DOHH2 (cell line): ENCODE data around the gene ABCF1.

Source experiments
- H3F3A ChIP-seq: fragments of 200-600 bp; sonication (generic), shearing (Covaris generic); 2 replicates; pipeline ENCODE4 v1.6.0; 2016; ENCODE audit warnings: antibody characterized with exemption, mild to moderate bottlenecking; ENCODE audit not compliant: control insufficient read depth, insufficient read depth
- H3K27ac ChIP-seq: fragments of 200-600 bp; sonication (generic); 2 replicates; pipeline ENCODE4 v1.5.1; 2014; ENCODE audit warnings: low read depth, mild to moderate bottlenecking, low read length, moderate library complexity
- H3K27me3 ChIP-seq: fragments of 200-600 bp; sonication (generic); 2 replicates; pipeline ENCODE4 v1.6.1; 2014; ENCODE audit warnings: mild to moderate bottlenecking, low read length, mixed read lengths; ENCODE audit not compliant: control insufficient read depth
- H3K36me3 ChIP-seq: fragments of 200-600 bp; sonication (generic); 2 replicates; pipeline ENCODE4 v1.6.1; 2014; ENCODE audit warnings: mild to moderate bottlenecking, low read length, moderate library complexity, mixed read lengths; ENCODE audit not compliant: control insufficient read depth
- H3K4me1 ChIP-seq: fragments of 200-600 bp; sonication (generic); 2 replicates; pipeline ENCODE4 v1.6.1; 2014; ENCODE audit warnings: mild to moderate bottlenecking, low read length, mixed read lengths; ENCODE audit not compliant: control insufficient read depth
- H3K4me2 ChIP-seq: fragments of 200-600 bp; sonication (generic); 2 replicates; pipeline ENCODE4 v1.6.0; 2014; ENCODE audit warnings: mild to moderate bottlenecking, low read length, moderate library complexity
- H3K4me3 ChIP-seq: fragments of 200-600 bp; sonication (generic); 2 replicates; pipeline ENCODE4 v1.5.1; 2014; ENCODE audit warnings: mild to moderate bottlenecking, low read length, mixed read lengths
- H3K79me2 ChIP-seq: fragments of 200-600 bp; sonication (generic); 2 replicates; pipeline ENCODE4 v1.6.1; 2014; ENCODE audit warnings: mild to moderate bottlenecking, low read length, mixed read lengths; ENCODE audit not compliant: control insufficient read depth
- H3K9me2 ChIP-seq: fragments of 200-600 bp; sonication (generic); replicated peaks from 2 replicates; pipeline ENCODE4 v1.6.1; 2014; ENCODE audit warnings: mild to moderate bottlenecking, low read length, mixed read lengths; ENCODE audit not compliant: control insufficient read depth
- H3K9me3 ChIP-seq: fragments of 200-600 bp; sonication (generic); 2 replicates; pipeline ENCODE4 v1.6.1; 2014; ENCODE audit warnings: antibody characterized with exemption, low read length, mixed read lengths; ENCODE audit not compliant: control insufficient read depth, insufficient read depth
- H4K20me1 ChIP-seq: fragments of 200-600 bp; sonication (generic); 2 replicates; pipeline ENCODE4 v1.6.0; 2014; ENCODE audit warnings: low read depth, mild to moderate bottlenecking, antibody characterized with exemption, low read length, moderate library complexity; ENCODE audit not compliant: control insufficient read depth, insufficient read depth
- CTCF ChIP-seq: fragments of 200-600 bp; sonication (generic); IDR thresholded peaks from one replicate; pipeline ENCODE4 v1.5.1; 2014; ENCODE audit warnings: antibody characterized with exemption, mild to moderate bottlenecking, low read depth, low read length; ENCODE audit not compliant: poor library complexity, severe bottlenecking
- EZH2phosphoT487 ChIP-seq: fragments of 200-600 bp; sonication (generic); IDR thresholded peaks from 2 replicates; pipeline ENCODE4 v1.6.1; 2017; ENCODE audit warnings: borderline replicate concordance, mild to moderate bottlenecking, antibody characterized with exemption, low read length, moderate library complexity, mixed read lengths

ABCF1 gene

GRCh38 chr6:30611150-30611855 lies 40.1 kb downstream of the ABCF1 start:
- Histone ChIP-seq H3F3A (peaks cover 38% of the 10 kb centered on the region), H4K20me1 (peaks cover 20% of the 10 kb centered on the region), H3K4me2 (no peak overlapping the region), H3K4me1 (peaks cover 29% of the 10 kb centered on the region), H3K27ac (no peak overlapping the region), H3K4me3 (no peak overlapping the region), H3K36me3 (peaks cover 93% of the 10 kb centered on the region), H3K79me2 (peaks cover 66% of the 10 kb centered on the region), H3K9me2 (no peaks in the 10 kb centered on the region), H3K9me3 (no peaks in the 10 kb centered on the region), H3K27me3 (no peaks in the 10 kb centered on the region)
- TF ChIP-seq EZH2phosphoT487 (no peak), CTCF (no peak)

DNA sequence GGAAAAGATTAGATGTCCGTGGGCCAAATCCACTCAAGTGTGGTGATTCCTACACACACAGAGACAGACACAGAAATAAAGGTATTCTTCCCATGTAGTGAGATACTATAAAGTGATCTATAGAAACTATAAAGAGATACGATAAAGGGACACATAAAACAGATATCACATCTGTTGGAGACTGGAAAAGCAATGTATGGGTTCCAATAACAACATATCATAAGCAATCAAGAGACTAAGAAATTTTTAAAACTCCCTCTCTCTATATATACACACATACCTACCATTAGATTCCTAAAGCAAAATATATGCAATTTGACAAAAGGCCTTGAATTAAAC lies 40.6 kb downstream of the ABCF1 start:
- Histone ChIP-seq H3F3A (peaks cover 43% of the 10 kb centered on the region), H3K9me3 (no peaks in the 10 kb centered on the region), H3K27me3 (no peaks in the 10 kb centered on the region), H4K20me1 (peaks cover 25% of the 10 kb centered on the region), H3K4me2 (0 out of 2 replicates have a peak overlapping the region, but pooled peaks have one; percentile 96), H3K36me3 (peaks cover 93% of the 10 kb centered on the region), H3K4me1 (peaks cover 29% of the 10 kb centered on the region), H3K9me2 (no peaks in the 10 kb centered on the region), H3K27ac (no peak overlapping the region), H3K4me3 (no peak overlapping the region), H3K79me2 (peaks cover 71% of the 10 kb centered on the region)
- no peak for TF ChIP-seq EZH2phosphoT487
- no peak for TF ChIP-seq CTCF

- peak overlapping the region; percentile 96; the same call in 1 of the 2 replicates for H3K4me2 ChIP-seq
- peaks cover 92% of the 10 kb centered on the region for H3K36me3 ChIP-seq
- TF ChIP-seq EZH2phosphoT487: no peak
- TF ChIP-seq CTCF: peak; percentile 44
- H4K20me1 ChIP-seq: peaks cover 26% of the 10 kb centered on the region
- no peaks in the 10 kb centered on the region for H3K27me3 ChIP-seq
- H3F3A ChIP-seq: peaks cover 41% of the 10 kb centered on the region
- H3K4me3 ChIP-seq: no peak overlapping the region
- no peak overlapping the region for H3K27ac ChIP-seq
- peaks cover 29% of the 10 kb centered on the region for H3K4me1 ChIP-seq
- no peaks in the 10 kb centered on the region for H3K9me2 ChIP-seq
- peaks cover 74% of the 10 kb centered on the region for H3K79me2 ChIP-seq
- H3K9me3 ChIP-seq: no peaks in the 10 kb centered on the region
These were observed 41.0 kb downstream of the ABCF1 start for GRCh38 chr6:30612213-30612612.
